Measurements from ENCODE around the gene MTCH2.

DNA sequence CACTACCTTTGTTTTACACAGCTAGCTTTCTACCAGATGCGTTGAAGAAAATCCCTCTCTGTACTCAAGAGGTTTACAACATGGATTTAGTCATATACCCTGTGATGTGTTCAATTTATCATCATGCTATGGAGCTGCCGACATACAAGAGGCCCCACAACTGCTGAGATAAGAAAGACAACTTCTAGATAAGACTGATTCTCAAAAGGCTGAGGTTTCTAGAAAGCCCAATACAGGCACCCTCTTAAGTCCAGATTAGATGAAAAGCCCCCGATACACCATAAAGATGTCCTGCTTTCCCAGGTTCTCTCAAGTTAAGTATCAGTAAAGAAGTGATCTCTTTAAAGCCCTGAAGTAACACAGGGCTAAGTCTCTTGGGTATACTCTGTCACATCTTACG is 14.3 kb downstream of the MTCH2 start:
- TF ChIP-seq POLR2A (IDR thresholded peaks at IDR 0.05; ENCODE audit: low read depth, low read length): no peak
- TF ChIP-seq POLR2AphosphoS5 (IDR thresholded peaks at IDR 0.05; ENCODE audit: low read depth, low read length): no peak

Measured in GM12892 (cell line).